ENCODE results near the gene AP1S1. TPM values are rescaled to one million over a fixed set of nuclear protein-coding genes. Genes with fewer than 3 reads are reported as not detected.

The AP1S1 gene
- total RNA-seq, 1 donor from 2014 or later, result 50.4 TPM

DNA sequence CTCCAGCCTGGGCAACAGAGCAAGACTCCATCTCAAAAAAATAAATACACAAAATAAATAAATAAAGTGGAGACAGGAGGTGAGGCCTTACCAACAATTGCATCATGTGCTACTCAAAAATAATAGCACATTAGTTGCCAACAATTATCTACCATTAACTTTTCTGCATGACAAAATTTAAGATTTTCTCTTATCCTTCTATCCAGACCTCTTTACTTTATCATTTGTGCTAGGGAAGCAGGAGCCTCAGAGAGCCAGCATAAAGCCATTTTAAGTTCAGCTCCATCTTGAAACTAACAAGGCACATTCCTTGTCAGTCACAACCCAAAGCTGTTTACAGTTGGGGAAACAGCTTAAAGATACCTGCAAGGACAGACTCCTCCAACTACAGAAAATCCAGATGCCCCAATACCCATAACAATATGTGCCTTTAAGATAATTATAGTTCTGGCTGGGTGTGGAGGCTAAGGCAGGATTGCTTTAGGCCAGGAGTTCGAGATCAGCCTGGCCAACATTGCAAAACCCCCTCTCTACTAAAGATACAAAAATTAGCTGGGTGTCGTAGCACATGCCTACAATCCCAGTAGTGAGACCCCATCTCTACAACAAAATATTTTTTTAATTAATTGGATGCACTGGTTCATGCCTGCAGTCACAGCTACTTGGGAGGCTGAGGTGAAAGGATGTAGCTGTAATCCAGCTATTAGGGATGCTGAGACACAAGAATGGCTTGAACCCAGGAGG, 2.2 kb upstream of the AP1S1 start:
- no peaks in the 10 kb centered on the region for H3K36me3 Mint-ChIP-seq (ENCODE audit: unreplicated experiment)
- H3K27me3 Mint-ChIP-seq (ENCODE audit: unreplicated experiment), result peaks cover 8% of the 10 kb centered on the region
- peaks cover 5% of the 10 kb centered on the region for H3K9me3 Mint-ChIP-seq (ENCODE audit: unreplicated experiment)
- H3K4me3 Mint-ChIP-seq (ENCODE audit: unreplicated experiment), result no peak overlapping the region
- TF ChIP-seq, protein P1, sequence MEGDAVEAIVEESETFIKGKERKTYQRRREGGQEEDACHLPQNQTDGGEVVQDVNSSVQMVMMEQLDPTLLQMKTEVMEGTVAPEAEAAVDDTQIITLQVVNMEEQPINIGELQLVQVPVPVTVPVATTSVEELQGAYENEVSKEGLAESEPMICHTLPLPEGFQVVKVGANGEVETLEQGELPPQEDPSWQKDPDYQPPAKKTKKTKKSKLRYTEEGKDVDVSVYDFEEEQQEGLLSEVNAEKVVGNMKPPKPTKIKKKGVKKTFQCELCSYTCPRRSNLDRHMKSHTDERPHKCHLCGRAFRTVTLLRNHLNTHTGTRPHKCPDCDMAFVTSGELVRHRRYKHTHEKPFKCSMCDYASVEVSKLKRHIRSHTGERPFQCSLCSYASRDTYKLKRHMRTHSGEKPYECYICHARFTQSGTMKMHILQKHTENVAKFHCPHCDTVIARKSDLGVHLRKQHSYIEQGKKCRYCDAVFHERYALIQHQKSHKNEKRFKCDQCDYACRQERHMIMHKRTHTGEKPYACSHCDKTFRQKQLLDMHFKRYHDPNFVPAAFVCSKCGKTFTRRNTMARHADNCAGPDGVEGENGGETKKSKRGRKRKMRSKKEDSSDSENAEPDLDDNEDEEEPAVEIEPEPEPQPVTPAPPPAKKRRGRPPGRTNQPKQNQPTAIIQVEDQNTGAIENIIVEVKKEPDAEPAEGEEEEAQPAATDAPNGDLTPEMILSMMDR (IDR thresholded peaks at IDR 0.05; ENCODE audit: partially characterized antibody, unreplicated experiment), result no peak
- peaks cover 7% of the 10 kb centered on the region for H3K4me1 Mint-ChIP-seq (ENCODE audit: low read depth, unreplicated experiment)
- H3K27ac Mint-ChIP-seq (ENCODE audit: unreplicated experiment), result no peak overlapping the region
- no peak for DNase-seq

DNA sequence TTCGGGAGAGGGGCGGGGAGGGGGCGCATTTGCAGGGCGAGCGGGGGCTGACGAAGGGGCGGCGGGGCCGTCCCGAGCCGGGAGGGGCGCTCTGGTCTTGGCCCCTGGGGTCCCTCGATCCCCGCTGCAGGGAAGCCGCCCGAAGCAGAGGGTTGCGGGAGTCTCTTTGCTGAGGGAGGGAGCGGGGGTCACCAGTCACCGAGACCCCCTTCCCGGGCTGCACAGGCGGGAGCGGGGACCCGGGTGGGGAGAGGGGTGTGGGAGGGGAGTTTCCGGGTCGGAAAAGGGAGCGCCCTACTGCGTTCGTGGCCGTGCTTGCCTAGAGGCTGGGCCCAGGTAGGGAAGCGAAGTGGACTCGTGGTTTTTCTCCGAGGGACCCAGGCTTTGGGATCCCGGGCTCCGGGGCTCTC, 422 bp downstream of the AP1S1 start:
- H3K27me3 Mint-ChIP-seq (ENCODE audit: unreplicated experiment), result peaks cover 11% of the 10 kb centered on the region
- no peak overlapping the region for H3K27ac Mint-ChIP-seq (ENCODE audit: unreplicated experiment)
- DNase-seq, result no peak
- no peaks in the 10 kb centered on the region for H3K36me3 Mint-ChIP-seq (ENCODE audit: unreplicated experiment)
- TF ChIP-seq, protein P1 (IDR thresholded peaks at IDR 0.05; ENCODE audit: partially characterized antibody, unreplicated experiment), result no peak
- H3K9me3 Mint-ChIP-seq (ENCODE audit: unreplicated experiment), result peaks cover 7% of the 10 kb centered on the region
- peaks cover 7% of the 10 kb centered on the region for H3K4me1 Mint-ChIP-seq (ENCODE audit: low read depth, unreplicated experiment)
- H3K4me3 Mint-ChIP-seq (ENCODE audit: unreplicated experiment), result peak overlapping the region; percentile 68

DNA sequence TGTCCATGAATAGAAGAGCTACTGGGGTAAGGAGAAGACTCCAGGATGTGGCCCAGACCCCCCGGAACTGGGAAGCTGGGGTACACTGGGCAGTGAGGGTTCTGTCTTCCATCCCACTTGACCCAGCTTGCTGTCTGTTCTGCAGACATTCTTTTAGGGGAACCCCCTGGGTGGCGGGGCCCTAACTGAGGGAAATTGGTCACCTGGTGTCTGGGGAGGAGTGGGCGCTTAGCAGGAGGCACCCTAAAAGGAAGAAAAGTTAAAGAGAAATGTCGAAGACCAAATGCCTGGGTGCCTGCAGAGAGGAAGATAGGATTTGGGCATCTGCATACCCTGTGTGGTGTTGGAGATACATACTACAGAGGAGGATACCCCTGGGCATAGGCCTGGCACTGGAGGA, 1.0 kb downstream of the AP1S1 start:
- Mint-ChIP-seq H3K9me3 (ENCODE audit: unreplicated experiment) (peaks cover 7% of the 10 kb centered on the region), H3K4me3 (ENCODE audit: unreplicated experiment) (peak overlapping the region; percentile 68), H3K27ac (ENCODE audit: unreplicated experiment) (peak overlapping the region; percentile 52), H3K4me1 (ENCODE audit: low read depth, unreplicated experiment) (peaks cover 6% of the 10 kb centered on the region), H3K36me3 (ENCODE audit: unreplicated experiment) (no peaks in the 10 kb centered on the region), H3K27me3 (ENCODE audit: unreplicated experiment) (peaks cover 11% of the 10 kb centered on the region)
- DNase-seq, result no peak
- TF ChIP-seq, protein P1 (IDR thresholded peaks at IDR 0.05; ENCODE audit: partially characterized antibody, unreplicated experiment), result no peak

DNA sequence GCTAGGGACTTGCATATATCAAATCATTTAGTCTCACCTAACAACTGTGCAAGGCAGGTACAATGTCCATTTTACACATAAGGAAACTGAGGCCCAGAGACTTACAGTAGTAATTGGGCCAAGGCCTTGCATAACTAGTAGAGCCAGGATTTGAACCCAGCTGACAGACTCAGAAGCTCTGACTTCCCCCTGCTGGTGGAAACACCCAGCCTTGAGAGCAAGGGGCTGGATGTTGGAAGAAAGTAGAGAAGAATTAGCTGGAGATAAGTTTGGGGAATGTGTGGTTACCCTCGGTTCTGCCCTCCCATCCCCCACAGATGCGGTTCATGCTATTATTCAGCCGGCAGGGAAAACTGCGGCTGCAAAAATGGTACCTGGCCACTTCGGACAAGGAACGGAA, 2.0 kb downstream of the AP1S1 start:
- Mint-ChIP-seq H3K27ac (ENCODE audit: unreplicated experiment) (no peak overlapping the region), H3K36me3 (ENCODE audit: unreplicated experiment) (no peaks in the 10 kb centered on the region), H3K4me3 (ENCODE audit: unreplicated experiment) (peak overlapping the region; percentile 28), H3K4me1 (ENCODE audit: low read depth, unreplicated experiment) (peaks cover 6% of the 10 kb centered on the region), H3K27me3 (ENCODE audit: unreplicated experiment) (peaks cover 13% of the 10 kb centered on the region), H3K9me3 (ENCODE audit: unreplicated experiment) (peaks cover 7% of the 10 kb centered on the region)
- TF ChIP-seq, protein P1 (IDR thresholded peaks at IDR 0.05; ENCODE audit: partially characterized antibody, unreplicated experiment), result no peak
- DNase-seq, result no peak

DNA sequence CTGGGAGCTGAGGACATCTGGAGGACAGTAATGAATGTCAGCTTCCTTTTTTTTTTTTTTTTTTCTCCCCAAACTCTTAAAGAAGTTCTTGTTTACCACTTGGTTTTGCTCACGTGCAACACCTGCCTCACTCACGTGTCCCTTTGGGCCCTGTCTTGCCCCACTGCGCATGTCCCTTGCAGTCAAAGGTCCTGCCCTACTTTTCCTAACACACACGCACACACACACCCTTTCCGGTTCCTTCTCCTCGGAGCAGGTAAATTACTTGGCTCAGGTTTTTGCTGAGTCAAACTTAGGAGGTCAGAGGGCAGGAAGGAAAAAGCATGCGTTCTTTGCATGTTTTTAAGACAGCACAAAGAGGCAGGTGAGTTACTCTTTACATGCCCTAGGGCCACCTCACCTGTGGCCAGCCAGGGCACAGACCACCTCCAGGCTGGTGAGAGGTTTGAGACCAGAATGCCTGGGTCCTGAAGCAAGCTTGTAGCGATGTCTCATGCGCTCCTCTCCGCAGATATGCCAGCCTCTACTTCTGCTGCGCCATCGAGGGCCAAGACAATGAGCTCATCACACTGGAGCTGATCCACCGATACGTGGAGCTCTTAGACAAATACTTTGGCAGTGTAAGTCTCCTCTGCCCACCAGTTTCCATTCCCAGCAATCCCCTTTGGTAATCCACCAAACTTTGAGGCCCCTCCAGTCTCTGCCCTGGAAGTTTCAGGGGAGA, 2.8 kb downstream of the AP1S1 start:
- Mint-ChIP-seq H3K27ac (ENCODE audit: unreplicated experiment) (no peak overlapping the region), H3K9me3 (ENCODE audit: unreplicated experiment) (peaks cover 9% of the 10 kb centered on the region), H3K4me1 (ENCODE audit: low read depth, unreplicated experiment) (peaks cover 6% of the 10 kb centered on the region), H3K4me3 (ENCODE audit: unreplicated experiment) (no peak overlapping the region), H3K27me3 (ENCODE audit: unreplicated experiment) (peaks cover 17% of the 10 kb centered on the region), H3K36me3 (ENCODE audit: unreplicated experiment) (no peaks in the 10 kb centered on the region)
- TF ChIP-seq, protein P1 (IDR thresholded peaks at IDR 0.05; ENCODE audit: partially characterized antibody, unreplicated experiment), result no peak
- DNase-seq, result no peak
